NCI-H1048 (cell line): ENCODE results near the gene SPATA31D4.
"Not testable (repeated sequence)": the region's sequence is repeated elsewhere in the genome, so short reads cannot be mapped to it uniquely, and the experiment has no call there.

ENCODE experiments used
- DNase-seq: peaks from one replicate; lab custom pipeline; 2025; lab: John Stamatoyannopoulos, UW

The SPATA31D4 gene

DNA sequence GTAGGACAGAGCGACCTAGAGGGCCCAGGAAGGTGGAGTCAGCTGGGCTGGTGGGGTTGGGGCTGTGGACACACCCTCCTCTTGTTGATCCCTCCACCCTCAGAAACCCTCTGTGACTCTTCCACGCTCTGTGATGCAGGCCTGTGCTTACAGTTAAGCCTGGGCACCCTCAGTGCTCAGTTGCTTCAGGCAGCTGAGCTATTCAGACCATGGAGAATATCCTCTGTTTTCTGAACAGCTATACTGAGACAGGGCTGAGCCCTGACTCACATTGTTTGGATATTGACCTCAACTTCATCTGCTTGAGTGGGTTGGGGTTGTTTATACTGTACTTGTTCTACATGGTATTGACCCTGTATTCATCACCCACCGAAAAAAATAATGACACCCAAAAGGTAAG is at the start of gene SPATA31D4:
Gene SPATA31D4 (plus strand): TSS at position 124 of the 400 bp plus-strand sequence. CDS start 86 bp downstream, at position 210.
- DNase-seq, result not testable (repeated sequence)

DNA sequence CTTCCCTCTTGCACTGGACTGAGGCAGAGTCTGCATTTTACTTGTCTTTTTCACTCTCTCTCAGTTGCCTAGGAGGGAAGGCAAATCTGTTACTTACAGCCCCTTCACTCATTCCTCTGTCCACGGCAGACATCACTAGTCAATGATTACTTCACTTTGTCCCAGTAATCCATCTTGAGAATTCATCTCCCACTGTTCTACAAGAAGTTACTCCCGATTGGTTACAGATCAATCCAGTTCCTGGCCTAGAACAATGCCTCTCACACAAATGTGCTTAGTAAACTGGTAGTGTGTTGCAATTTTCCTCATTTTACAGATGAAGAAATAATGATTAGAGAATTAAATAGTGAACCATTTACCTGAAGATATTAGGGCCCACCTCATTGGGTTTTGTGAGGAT is 49.7 kb upstream of the SPATA31D4 start:
- DNase-seq, result no peak

DNA sequence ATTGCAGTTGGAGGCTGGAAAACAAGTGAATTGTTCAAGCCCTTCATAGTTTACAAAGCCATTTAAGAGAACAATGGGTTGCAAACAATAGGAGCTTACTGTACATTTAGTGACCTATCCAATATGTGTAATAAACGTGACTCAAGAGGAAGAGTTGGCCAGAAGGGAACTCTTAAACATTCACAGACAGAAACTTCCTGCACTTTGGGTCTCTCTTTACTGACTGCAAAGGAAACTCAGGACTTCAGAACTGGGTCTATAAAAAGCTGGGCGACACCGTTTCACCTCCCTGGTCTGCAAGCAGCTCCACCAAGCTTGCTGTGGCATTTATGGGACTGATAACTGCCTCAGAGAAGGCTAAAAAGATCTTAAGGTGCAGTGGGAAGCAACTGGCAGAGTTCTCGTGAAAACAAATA is 48.7 kb upstream of the SPATA31D4 start:
- no peak for DNase-seq

DNA sequence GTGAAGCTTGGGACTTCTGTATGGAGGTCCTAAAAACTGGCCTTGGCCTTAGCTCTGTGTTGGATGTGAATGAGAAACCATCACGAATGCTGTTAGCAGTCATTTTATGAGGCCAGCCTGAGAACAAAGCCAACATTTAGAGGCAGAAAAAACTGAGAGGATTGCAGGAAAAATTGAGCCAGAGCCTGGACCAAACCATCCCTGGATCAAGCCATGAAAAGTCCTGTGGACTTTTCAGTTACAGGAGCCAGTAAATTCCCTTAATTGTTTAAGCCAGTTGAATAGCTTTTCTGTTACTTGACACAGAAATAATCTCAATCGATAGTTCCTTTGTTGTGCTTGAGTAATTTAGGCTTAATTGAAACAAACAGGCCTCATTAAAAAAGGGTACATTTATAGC is 42.6 kb upstream of the SPATA31D4 start:
- no peak for DNase-seq

DNA sequence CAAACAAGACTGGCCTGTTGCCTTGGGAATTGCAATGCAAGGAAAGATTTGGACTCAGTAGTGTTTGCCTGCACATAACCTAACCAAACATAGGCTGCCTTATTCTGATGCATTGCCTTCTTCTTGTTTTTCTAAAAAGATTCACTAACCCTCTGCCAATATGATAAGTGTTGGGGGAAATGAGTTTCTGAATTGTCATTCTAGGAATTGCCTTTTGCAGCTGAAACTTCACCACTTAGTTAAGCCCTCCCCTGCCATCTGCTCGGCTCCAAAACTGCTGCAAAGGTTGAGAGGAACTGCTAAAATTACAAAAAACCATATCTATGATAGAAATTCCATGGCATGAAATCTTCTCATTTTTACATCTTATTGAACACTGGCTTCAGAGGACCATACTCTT is 41.6 kb upstream of the SPATA31D4 start:
- DNase-seq, result no peak

DNA sequence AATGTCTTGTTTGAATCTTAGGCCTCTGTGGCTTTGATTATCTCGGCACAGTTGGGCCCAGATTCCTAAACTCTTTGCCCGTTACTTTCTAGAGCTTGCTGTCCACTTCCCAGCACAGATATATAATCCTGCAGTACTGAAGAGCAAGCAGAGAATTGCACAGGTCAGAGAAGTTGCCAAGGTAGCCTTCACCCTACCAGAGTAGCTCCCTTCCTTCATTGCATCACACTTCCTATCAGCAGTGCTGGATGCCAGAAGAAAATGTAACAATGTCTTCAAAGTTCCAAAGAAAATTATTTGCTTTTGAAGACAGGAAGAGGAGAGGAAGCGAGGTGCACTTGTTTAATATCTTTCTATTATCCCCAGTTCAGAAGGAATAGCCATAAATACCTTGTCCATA is 38.1 kb upstream of the SPATA31D4 start:
- no peak for DNase-seq

DNA sequence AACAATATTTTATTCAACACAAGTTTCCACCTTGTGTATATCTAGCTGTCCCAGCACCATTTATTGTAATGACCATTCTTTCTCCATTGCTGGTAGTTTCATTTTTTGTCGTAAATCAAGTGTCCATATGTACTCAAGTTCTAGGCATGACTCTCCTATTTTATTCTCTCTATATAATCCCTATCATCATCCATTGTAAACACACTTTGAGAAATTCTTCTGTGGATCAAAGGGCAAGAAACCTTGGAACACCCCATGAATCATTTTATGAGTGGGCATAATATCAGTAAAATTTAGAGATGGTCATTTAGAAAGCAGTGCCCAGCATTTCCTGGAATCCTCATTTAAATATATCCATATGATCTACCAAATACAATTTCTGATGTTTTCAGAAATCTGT is 35.8 kb upstream of the SPATA31D4 start:
- no peak for DNase-seq

DNA sequence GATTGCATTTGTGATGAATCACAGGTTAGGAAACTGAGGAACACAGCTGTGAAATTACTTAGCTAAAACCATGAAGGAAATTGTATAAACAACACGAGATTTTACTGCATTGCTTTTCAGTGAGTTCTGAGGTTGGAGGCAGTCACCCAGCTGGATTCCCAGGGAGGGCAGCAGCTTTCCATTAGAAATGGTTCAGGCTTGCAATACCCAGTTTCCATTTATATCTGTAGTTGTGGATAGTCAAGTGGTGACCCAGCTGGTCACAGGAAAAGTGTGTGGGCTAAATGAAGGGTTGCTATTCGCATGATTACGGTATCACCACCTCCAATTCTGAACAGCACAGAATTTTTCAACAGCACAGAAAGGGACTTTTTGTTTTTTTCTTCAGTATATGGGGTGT is 34.3 kb upstream of the SPATA31D4 start:
- DNase-seq, result no peak

DNA sequence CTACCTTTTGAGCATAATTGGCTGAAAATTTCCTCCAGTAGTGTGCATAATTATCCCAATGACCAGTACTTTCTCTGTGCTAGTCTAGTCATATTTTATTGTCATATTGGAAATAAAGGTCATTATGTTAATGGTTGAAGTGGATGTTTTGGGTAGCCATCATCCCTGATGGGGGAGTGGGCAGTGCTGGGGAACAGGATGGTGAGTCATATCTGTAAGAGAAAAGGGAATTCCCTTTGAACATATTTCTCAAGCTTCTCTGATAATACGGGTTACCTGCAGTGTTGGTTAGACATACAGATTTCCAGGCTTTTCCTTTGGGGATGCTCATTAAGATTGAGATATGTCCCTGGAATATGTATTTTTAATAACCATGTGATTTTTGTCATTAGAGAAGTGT is 33.3 kb upstream of the SPATA31D4 start:
- DNase-seq, result no peak

DNA sequence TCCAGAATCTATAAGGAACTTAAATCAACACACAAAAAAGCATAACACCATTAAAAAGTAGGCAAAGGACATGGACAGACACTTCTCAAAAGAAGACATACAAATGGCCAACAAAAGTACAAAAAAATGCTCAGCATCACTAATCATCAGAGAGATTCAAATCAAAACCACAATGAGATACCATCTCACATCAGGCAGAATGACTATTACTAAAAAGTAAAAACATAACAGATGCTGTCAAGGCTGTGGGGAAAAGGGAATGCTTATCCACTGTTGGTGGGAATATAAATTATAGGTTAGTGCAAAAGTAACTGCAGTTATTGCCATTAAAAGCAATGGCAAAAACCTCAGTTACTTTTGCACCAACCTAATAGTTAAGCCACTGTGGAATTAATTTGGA is 32.2 kb upstream of the SPATA31D4 start:
- no peak for DNase-seq

DNA sequence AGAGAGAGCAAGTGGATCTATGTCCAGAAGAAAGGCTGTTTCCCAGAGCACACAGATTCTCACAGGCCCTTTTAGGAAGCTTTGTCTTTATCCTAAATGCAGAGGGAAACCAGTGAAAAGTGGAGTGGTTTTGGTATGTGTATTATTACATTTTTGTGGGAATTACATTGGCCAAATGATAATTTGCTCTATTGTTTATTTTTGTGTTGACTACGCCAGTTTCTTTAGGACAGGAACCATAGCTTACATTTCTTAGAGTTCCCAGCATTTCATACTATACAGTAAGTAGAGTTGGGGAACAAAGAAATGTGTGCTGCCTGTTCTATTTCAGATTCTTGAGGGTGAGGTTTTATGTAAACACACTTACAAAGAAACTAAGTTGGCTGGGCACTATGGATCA is 29.4 kb upstream of the SPATA31D4 start:
- DNase-seq, result no peak

DNA sequence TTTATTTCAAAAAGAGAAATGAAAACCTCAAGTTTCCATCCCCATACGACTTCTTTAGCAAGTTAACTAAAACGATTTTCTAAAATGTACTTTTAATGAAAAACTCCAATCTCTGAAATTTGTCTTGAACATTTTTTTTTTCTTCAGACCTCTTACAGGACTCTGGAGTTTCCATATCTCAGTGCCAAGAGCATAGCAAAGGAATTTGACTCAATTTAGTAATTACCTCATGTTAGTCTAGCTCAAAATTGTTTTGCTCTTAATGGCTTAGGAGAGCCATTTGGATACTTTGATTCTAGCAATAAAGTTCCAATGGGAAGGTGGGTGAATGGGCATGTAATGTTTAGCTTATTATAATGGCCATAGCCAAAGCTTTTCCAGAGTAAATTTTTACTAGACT is 26.0 kb upstream of the SPATA31D4 start:
- no peak for DNase-seq

DNA sequence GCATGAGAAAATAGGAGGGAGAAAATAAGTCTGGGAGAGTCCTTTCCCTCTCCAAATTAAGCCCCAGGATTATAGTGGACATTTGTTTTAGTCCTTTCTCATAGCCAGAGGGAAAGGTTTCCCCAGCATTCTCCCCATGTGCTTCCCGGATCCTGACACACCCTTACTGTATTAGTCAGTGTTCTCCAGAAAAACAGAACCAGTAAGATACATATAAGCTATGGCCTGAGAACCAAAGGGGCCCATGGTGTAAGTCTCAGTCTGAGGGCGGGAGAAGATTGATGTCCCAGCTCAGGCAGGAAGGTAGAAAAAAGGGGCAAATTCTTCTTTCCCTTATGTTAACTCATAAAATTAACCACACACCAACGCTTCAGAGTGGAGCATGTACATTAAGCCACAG is 25.6 kb upstream of the SPATA31D4 start:
- no peak for DNase-seq

DNA sequence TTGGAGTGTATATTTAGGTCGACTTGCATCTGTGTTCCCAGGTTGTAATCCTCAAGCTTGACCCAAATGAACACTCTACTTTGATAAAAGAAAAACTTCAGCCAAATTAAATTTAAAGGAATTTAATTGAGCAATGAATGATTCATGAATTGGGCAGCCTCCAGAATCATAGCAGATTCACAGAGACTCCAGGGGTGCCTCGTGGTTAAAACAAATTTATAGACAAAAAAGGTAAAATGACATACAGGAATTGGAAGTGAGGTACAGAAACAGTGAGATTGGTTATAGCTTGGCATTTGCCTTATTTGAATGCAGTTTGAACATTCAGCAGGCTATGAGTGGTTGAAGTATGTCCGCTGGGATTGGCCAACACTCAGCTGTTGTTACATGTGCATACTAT is 21.6 kb upstream of the SPATA31D4 start:
- no peak for DNase-seq

DNA sequence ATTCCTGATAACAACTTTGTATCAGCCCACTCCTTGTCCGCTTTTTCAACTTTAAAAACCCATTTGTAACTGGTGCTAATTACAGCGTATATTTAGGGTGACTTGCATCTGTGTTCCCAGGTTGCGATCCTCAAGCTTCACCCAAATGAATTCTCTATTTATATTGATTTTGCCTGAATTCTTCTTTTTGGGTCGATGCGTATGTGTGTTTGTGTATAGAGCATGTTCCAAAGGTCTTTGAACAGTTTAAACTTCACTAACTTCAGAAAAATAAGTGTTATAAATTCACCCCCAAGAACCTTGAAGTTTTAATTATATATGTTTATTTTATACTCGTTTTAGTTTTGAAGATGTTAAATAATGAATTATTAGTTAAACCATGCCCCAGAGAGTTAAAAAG is 16.1 kb upstream of the SPATA31D4 start:
- no peak for DNase-seq

DNA sequence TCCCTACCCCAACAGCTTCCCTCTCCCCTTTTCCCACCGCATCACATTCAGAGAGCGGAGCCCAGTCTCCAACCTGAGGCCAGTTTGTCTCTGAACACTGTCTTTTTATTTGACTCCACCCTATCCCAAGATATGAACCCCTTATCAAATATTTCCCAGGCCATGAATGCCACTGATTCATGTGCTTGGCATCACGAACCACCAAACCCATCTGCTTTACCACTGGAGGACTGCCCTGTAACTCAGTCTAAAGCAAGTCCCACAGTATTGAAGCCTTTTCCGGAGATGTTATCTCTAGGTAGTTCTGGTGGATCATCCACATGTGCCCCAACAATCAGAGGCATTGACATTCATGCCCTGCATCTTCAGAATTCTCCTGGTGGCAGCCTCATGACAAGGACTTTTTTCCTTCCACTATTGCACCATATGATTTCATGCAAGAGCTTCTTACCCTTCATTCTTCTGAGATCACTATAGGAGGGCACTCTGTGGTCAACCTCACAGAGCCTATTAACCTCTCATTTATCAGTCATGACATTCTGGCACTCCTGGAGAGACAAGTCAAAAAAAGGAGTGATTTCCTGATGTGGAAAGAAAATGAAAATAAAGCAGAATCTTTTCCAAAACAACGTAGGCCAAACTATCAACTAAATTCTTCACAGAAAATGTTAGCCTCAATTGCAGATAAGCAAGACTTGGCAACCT is 12.3 kb upstream of the SPATA31D4 start:
- no peak for DNase-seq

DNA sequence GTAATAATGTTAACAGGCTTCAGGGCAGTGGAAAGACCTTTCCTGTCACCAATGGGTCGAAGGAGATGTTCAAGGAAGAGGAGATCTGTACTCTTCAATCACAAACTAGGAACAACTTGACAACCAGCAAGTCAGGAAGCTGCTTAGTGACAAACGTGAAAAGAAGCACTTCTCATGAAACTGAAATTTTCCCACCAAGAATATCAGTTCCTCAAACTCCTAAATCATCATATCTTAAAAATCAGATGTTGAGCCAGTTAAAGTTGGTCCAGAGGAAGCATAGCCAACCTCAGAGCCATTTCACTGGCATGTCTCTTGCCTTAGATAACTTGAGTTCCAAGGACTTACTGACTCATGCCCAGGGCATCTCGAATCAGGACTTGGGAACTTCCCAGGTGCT is 9.7 kb upstream of the SPATA31D4 start:
- not testable (repeated sequence) for DNase-seq

DNA sequence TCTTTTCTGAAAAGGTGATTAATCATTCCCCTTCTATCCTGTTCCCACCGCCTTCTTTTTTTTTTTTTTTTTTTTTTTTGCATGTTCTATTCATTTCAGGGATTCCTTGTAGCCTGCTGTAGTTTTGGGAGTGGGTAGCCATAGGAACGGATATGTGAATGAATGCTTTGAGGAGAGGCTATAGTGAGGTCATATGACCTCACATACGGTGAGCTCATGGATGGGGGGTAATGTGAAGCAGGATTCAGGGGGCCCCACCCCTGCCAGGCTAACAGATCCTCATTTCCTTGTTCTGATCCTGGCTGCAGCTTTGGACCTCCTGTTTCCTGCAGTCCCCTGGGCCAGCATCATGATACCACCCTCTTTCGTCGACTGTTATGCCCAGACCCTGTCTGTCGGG is 1.9 kb downstream of the SPATA31D4 start:
- not testable (repeated sequence) for DNase-seq

DNA sequence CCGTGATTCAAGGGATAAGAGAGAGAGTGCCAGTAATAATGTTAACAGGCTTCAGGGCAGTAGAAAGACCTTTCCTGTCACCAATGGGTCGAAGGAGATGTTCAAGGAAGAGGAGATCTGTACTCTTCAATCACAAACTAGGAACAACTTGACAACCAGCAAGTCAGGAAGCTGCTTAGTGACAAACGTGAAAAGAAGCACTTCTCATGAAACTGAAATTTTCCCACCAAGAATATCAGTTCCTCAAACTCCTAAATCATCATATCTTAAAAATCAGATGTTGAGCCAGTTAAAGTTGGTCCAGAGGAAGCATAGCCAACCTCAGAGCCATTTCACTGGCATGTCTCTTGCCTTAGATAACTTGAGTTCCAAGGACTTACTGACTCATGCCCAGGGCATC is 5.3 kb downstream of the SPATA31D4 start:
- not testable (repeated sequence) for DNase-seq

DNA sequence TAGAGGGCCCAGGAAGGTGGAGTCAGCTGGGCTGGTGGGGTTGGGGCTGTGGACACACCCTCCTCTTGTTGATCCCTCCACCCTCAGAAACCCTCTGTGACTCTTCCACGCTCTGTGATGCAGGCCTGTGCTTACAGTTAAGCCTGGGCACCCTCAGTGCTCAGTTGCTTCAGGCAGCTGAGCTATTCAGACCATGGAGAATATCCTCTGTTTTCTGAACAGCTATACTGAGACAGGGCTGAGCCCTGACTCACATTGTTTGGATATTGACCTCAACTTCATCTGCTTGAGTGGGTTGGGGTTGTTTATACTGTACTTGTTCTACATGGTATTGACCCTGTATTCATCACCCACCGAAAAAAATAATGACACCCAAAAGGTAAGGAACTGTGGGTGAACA is 15.2 kb downstream of the SPATA31D4 start, which contains the start of gene SPATA31D3:
Gene SPATA31D3 (plus strand): TSS at position 108 of the 400 bp plus-strand sequence. CDS start 86 bp downstream, at position 194.
- DNase-seq, result not testable (repeated sequence)

DNA sequence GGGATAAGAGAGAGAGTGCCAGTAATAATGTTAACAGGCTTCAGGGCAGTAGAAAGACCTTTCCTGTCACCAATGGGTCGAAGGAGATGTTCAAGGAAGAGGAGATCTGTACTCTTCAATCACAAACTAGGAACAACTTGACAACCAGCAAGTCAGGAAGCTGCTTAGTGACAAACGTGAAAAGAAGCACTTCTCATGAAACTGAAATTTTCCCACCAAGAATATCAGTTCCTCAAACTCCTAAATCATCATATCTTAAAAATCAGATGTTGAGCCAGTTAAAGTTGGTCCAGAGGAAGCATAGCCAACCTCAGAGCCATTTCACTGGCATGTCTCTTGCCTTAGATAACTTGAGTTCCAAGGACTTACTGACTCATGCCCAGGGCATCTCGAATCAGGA is 20.4 kb downstream of the SPATA31D4 start:
- not testable (repeated sequence) for DNase-seq

DNA sequence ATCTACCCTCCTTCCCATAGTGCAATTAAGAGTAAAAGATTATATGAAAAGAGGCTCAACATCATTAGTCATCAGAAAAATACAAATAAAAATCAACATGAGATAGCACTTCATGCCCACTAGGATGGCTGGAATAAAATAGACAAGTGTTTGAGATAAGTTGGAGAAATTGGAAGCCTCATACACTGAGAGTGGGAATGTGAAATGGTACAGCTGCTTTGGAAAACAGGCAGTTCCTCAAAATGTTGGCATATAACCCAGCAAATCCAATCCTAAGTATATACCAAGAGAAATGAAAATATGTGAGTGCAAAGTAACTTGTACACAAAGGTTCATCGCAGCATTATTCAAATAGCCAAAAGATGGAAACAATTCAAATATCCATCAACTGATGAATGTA is 24.9 kb downstream of the SPATA31D4 start:
- DNase-seq, result no peak

DNA sequence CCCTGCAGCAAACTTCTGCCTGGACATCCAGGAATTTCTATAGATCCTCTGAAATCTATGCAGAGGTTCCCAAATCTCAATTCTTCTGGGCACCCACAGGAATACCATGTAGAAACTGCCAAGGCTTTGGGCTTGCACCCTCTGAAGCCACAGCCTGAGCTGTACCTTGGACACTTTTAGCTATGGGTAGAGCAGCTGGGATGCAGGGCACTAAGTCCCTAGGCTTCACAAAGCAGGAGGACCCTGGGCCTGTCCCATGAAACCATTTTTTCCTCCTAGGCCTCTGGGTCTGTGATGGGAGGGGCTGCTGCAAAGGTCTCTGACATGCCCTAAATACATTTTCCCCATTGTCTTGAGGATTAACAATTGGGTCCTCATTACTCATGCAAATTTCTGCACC is 27.4 kb downstream of the SPATA31D4 start:
- DNase-seq, result no peak
